ENCODE measurements around the gene SERTAD2. TPM values are rescaled to one million over a fixed set of nuclear protein-coding genes. Genes with fewer than 3 reads are reported as not detected.

The SERTAD2 gene
- total RNA-seq: 21.3 TPM

GRCh38 chr2:64653109-64654062 lies at the start of gene SERTAD2:
Gene SERTAD2, minus strand, starts transcription at chr2:64653913. Its CDS starts 17,042 bp downstream, at chr2:64636871.
- DNase-seq (ENCODE audit: low read depth in 2 of 3, low spot score in 2 of 3): peak; percentile 67 to 90 (median 89)

DNA sequence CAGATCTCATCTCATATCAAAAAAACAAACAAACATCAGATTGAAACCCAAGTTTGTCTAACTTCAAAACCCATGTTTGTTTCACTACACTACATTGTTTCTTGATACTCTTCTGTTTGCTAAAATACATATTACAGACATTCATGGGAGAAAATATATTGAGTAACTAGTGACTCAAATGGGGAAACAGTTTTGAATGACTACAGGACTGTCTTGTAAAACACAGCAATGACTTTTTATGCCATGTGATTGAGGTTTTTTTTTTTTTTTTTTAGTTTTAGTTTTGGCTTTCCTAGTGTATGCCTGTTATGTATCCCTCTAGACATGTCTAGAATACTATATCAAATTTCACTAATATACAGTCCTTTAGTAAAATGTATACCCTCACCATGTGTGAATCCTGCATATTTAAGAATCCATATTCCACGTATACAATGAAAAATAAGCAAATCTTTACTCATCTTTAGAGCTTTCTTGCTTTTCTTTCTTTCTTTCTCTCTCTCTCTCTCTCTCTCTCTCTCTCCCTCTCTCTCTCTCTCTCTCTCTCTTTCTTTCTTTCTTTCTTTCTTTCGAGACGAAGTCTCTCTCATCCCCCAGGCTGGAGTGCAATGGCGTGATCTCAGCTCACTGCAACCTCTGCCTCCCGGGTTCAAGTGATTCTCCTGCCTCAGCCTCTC lies 46.6 kb upstream of the SERTAD2 start:
- no peak for DNase-seq (ENCODE audit: low read depth in 2 of 3, low spot score in 2 of 3)

GRCh38 chr2:64699712-64700111 lies 46.0 kb upstream of the SERTAD2 start:
- DNase-seq (ENCODE audit: low read depth in 2 of 3, low spot score in 2 of 3): no peak

DNA sequence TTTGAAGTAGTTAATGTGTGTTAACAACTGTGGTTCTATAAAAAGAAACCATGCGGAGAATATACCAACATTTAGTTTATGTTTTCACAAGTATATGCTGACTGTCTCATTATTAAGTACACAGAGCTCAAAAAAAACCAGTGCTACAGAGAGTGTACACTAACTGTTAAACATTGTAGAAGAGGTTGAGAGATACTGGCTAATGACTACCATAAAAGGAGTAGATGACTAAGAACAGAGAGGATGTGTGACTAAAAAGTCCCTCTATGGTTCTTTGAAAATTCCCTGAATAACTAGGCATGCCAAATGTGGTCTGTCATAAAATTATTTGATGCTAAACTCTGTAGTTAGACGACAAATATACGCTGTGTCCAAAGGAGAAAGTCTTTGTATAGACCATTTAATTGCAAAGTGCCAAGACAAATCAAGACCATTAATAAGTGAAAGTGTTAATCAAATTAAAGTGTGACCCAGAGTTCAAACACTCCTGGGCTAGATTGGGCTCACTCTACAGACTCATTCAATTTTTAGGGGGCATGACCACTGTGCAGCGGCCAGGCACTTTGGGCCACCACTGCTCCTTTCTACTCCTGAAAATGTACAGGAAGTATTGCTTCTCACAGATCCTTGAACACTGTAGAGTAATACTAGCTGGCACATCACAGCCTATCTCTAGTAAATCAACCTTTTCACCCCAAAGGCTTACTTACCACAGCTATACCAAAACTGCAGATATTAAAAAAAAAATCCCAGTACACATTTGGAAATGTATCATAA lies 45.1 kb upstream of the SERTAD2 start:
- no peak for DNase-seq (ENCODE audit: low read depth in 2 of 3, low spot score in 2 of 3)

GRCh38 chr2:64698177-64698643 lies 44.5 kb upstream of the SERTAD2 start:
- DNase-seq (ENCODE audit: low read depth in 2 of 3, low spot score in 2 of 3): no peak

DNA sequence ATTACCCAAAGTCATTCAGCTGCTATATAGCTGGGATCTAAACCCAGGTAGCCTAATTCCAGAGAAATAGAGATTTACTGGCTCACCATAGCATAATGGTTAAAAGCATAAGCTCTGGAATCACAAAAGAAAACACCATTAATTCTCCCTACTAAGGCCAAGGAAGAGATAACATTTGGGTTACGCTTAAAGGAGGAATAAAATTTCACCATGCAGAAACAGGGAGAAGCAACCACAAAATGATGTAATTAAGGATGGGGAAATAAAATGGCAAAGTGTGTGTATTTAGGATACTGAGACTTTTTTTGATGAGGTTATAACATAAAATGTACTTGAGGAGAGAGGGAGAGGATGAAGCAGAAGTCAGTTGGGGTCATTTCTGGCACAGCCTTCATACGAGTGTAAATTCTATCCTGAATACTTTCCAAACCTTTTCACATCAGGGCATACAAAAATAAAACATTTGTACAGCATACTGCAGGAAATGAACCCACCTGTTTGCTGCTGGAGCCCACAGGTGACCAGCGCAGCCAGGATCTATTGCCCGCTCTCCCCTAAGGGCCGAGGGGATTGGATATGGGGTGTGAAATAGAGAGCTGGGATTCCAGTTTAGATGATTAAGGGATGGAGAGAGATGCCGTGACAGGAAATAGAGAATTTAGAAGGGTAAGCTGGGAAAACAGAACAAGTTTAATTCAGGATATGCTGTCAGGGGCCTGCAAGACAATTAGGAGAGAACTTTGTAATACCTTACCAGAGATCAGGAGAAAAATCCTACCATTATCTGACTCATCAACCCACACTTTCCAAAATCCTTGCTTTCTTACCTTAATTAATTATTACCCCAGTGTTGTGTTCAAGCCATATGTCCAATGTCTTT lies 43.8 kb upstream of the SERTAD2 start:
- DNase-seq (ENCODE audit: low read depth in 2 of 3, low spot score in 2 of 3): no peak

DNA sequence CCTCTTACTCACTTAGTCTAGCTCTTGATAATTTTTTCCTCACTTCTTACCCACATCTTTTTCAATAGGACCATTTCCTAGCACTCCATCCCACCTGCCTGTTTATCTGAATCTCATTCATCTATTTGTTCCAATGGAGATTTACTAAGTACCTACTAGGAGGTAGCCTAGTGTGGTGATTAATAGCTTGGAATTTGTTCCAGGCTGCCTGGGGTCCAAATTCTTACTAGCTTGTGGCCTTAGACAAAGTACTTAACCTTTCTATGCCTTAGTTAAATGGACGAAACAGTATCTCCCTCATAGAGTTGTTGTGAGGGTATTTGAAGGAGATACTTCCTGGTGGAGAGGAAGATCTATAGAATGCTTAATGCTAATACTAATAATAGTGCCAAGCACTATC lies 42.9 kb upstream of the SERTAD2 start:
- DNase-seq (ENCODE audit: low read depth in 2 of 3, low spot score in 2 of 3): no peak

DNA sequence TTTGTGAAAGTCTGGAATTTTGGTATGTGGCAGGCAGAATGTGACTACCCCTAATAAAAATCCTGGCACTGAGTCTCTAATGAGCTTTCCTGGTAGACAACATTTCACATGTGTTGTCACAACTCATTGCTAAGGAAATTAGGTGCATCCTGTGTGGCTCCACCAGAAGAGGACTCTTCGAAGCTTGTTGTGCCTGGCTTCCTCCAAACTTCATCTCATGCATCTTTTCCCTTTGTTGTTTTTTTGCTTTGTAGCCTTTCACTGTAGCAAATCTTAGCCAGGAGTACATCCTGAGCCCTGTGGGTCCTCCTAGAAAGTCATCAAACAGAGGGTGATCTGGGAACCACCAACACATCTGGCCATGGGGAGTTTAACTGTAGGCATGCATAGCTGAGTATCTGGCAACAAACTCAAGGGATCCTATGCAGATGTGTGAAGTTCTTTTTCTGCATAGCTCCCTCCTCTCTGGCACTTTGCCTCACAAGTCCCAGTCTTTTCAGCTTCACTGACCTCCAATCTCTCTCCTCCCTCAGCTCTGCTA lies 42.1 kb upstream of the SERTAD2 start:
- DNase-seq (ENCODE audit: low read depth in 2 of 3, low spot score in 2 of 3): peak in 2 of 3 donors; percentile 45 to 72

GRCh38 chr2:64692401-64692800 lies 38.7 kb upstream of the SERTAD2 start:
- no peak for DNase-seq (ENCODE audit: low read depth in 2 of 3, low spot score in 2 of 3)

DNA sequence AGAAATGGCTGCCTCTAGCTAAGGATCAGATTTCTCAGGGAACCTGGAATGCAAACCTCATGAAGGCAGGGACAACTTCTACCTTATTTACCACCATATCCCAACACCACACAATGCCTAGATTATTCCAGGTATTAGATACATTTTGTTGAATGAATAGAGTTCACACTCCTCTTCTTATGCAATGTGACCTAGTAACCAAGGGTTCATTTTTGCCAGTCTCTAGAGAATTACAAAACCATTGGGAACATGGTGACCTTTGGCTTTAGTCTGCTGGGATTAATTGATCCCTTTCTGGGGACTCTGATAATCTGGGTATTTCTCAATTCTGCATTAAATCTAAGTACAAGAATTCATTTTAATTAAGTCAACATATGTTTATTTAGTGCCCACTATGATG lies 35.2 kb upstream of the SERTAD2 start:
- no peak for DNase-seq (ENCODE audit: low read depth in 2 of 3, low spot score in 2 of 3)

GRCh38 chr2:64686283-64686956 lies 32.7 kb upstream of the SERTAD2 start:
- DNase-seq (ENCODE audit: low read depth in 2 of 3, low spot score in 2 of 3): no peak

DNA sequence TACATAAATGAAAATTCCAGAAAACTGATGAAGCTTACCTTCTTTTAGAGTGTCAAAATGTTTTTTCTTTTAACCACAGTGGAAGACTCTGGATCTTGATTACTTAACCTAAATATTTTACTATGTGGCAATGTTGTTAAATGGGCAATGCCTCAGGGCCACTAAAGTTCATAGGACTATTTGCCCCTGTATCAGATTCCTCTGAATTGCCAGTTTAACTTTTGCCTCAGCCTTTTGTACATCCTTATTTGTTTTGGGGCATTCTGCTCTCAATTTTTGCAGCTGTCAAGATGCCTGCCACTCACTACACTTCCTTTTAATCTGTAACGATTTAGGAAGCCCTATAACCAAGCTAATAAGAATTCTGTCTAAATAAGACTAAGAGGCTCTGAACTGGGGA lies 31.7 kb upstream of the SERTAD2 start:
- DNase-seq (ENCODE audit: low read depth in 2 of 3, low spot score in 2 of 3): peak in 1 of 3 donors; percentile 36

GRCh38 chr2:64683771-64684510 lies 30.2 kb upstream of the SERTAD2 start:
- DNase-seq (ENCODE audit: low read depth in 2 of 3, low spot score in 2 of 3): no peak

DNA sequence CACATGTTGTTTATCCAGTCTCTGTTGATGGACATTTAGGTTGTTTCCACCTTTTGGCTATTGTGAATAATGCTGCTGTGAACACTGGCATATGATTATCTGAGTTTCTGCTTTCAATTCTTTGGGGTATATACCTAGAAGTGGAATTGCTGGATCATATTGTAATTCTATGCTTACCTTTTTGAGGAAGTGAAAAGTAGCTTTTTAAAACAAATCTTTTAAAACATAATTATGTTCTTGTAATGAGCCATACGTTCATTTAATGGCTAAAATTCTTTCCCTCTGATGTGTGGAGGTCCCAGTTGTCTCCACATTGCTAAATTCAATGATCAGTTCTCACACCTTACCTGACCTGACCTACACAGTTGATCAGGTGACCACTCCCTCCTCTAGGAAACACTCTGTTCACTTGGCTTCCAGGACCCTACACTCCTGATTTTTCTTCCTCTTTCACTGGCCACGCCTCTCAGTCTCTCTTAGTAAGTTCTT lies 27.8 kb upstream of the SERTAD2 start:
- no peak for DNase-seq (ENCODE audit: low read depth in 2 of 3, low spot score in 2 of 3)

DNA sequence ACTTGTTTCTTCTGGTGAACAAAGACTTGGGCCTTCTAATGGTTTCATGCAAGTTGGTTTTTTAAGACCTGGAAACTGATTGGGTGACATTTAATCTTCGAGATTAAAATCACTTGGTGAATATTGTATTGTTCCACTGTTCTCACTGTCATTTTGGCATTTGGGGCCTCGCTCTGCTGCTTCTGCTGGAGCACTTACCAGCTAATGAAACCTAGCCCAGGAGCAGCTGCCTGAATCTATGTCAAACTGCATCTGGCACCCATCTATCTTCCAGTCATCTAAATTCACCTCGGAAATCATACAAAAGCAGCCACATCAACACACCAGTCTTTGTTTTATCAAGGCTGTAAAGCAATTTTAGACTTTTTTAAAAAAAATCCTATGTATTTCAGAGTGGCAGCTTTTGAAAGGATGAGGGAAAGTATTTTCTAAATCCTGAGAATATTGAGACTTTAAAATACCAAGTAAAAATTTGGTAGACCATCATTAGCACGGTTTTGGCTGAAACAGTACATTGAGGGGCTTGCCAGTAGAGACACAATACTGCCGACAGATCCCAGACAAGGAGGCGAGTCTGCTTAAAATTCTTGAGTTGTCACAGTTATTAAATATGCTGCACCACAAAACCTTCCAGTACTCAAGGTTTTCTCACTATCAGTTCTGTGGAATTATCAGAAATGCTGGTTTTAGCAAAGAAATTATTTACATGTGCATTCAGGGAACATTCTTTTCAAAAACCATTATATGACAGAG lies 26.1 kb upstream of the SERTAD2 start:
- no peak for DNase-seq (ENCODE audit: low read depth in 2 of 3, low spot score in 2 of 3)

DNA sequence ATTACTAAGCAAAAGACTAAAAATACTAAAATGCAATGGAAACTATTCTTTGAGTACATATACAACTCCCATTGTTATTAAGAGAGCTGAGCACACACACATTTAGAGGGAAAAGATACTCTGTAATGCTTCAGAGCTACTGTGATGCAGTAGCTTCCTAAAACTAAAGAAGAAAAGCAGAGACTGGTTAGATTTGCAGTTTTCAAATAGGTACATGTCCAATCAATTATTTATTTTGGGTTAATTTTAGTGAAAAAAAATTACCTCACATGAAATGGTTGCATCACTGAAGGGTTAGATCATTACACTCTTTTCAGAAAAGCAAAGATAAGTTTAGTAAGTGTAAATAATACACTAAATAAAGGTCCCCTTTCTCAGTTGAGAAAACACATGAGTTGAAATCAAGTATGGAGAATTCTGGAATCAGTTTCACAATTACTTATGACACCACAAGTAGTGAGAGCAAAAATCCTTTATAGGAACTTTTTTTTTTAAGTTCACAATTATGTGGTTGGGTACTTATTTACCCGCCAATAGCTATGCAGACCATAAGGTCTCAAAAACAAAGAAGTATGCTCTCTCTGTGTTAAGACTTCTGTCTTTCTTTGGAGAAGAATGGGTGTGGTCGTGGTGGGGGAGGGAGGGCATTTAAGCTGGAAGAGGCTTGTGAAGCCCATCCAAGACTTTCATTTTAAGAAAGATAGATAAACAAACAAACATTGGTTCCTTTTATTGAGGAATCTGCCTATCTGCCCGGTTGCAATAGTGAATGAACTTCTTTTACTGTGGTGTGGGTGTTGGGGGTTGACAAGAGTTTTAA lies 25.3 kb upstream of the SERTAD2 start:
- no peak for DNase-seq (ENCODE audit: low read depth in 2 of 3, low spot score in 2 of 3)

- no peak for DNase-seq (ENCODE audit: low read depth in 2 of 3, low spot score in 2 of 3)
Observed at GRCh38 chr2:64677530-64677929, 23.8 kb upstream of the SERTAD2 start.

Measured in hematopoietic multipotent progenitor cell (in vitro differentiated cells).